ENCODE results near the gene CELA3A.
"Not testable (repeated sequence)": the region's sequence is repeated elsewhere in the genome, so short reads cannot be mapped to it uniquely, and the experiment has no call there.

- not testable (repeated sequence) for TF ChIP-seq CTCF (IDR thresholded peaks at IDR 0.05; ENCODE audit: low read length); EZH2 (optimal IDR thresholded peaks at IDR 0.05; ENCODE audit: low read depth, low read length)
Measured at GRCh38 chr1:21973948-21974347, 27.5 kb upstream of the CELA3A start.

Measured in MM.1S (cell line).